NCI-H1417 (cell line): ENCODE data around the gene COA1.
"Not testable (repeated sequence)": the region's sequence is repeated elsewhere in the genome, so short reads cannot be mapped to it uniquely, and the experiment has no call there.

Source experiments
- DNase-seq, 3 experiments: peaks; one replicate each; lab custom pipeline; 2025; lab: John Stamatoyannopoulos, UW

The COA1 gene, protein sequence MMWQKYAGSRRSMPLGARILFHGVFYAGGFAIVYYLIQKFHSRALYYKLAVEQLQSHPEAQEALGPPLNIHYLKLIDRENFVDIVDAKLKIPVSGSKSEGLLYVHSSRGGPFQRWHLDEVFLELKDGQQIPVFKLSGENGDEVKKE

DNA sequence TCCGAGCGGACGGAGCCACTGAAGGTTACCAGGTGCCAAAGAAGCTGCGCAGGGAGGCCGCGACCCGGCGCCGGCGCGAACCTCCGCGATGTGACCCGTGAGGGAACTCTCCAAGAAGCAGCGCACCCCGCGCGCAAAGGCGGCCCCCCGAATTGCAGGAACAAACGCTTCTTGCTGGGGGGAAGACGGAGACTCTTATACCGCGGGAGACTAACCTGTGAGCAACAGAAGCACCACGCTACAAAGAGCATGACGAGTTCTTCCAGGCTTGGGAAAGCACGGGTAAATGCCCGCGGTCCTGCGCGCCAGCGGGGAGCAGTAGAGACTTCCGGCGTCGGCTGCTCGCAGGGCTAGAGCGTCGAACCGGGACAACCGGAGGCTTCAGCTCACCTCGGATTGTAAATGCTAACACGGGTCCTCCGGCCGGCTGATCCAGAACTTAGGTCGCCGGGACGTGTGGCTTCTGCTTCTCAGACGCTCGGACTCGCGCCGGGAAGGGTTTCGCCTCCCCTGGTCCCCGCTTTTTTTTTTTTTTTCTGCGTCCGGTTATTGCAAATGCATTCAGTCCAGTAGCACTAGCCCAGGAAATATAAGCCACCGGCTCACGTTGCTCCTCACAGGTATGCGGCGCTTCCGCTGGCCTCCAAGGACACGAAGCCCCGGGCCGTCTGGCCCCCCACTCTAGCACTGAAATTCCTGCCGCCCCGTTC is at the start of gene COA1:
Gene COA1, minus strand, starts transcription at position 310 of the 710 bp plus-strand sequence. CDS start 80,909 bp downstream, outside the sequence.
- DNase-seq, result peak; percentile 87 to 96 (median 94)

DNA sequence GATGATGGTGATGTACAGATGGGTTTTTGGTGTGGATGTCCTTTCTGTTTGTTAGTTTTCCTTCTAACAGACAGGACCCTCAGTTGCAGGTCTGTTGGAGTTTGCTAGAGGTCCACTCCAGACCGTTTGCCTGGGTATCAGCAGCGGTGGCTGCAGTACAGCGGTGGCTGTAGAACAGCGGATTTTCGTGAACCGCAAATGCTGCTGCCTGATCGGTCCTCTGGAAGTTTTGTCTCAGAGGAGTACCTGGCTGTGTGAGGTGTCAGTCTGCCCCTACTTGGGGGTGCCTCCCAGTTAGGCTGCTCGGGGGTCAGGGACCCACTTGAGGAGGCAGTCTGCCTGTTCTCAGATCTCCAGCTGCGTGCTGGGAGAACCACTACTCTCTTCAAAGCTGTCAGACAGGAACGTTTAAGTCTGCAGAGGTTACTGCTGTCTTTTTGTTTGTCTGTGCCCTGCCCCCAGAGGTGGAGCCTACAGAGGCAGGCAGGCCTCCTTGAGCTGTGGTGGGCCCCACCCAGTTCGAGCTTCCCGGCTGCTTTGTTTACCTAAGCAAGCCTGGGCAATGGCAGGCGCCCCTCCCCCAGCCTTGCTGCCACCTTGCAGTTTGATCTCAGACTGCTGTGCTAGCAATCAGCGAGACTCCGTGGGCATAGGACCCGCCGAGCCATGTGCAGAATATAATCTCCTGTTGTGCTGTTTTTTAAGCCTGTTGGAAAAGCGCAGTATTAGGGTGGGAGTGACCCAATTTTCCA is 49.1 kb upstream of the COA1 start:
- not testable (repeated sequence) for DNase-seq

DNA sequence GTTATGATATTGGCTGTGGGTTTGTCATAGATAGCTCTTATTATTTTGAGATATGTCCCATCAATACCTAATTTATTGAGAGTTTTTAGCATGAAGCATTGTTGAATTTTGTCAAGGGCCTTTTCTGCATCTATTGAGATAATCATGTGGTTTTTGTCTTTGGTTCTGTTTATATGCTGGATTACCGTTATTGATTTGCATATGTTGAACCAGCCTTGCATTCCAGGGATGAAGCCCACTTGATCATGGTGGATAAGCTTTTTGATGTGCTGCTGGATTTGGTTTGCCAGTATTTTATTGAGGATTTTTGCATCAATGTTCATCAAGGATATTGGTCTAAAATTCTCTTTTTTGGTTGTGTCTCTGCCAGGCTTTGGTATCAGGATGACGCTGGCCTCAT is 45.9 kb upstream of the COA1 start:
- DNase-seq, result not testable (repeated sequence)

DNA sequence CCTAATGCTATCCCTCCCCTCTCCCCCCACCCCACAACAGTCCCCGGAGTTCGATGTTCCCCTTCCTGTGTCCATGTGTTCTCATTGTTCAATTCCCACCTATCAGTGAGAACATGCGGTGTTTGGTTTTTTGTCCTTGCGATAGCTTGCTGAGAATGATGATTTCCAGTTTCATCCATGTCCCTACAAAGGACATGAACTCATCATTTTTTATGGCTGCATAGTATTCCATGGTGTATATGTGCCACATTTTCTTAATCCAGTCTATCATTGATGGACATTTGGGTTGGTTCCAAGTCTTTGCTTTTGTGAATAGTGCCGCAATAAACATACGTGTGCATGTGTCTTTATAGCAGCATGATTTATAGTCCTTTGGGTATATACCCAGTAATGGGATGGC is 43.9 kb upstream of the COA1 start:
- DNase-seq, result not testable (repeated sequence)

DNA sequence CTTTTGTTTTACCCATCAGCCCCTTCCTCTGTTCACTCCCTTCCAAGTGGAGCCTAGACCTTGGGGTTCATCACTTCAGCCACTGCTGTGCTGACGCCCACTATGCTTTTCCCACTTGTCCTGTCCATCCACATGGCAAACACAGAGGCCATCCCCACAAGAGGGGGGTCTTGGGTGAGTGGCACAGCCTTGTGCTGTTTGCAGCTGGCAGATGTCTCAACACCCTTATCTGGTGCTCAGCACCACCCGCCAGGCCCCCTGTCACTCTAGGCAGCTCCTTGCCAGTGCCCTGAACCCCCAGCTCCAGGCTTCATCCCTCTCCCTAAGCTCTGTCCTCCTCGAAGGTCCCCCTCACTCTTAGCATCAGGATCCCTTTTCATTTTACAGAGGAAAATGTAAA is 42.2 kb upstream of the COA1 start:
- no peak for DNase-seq

DNA sequence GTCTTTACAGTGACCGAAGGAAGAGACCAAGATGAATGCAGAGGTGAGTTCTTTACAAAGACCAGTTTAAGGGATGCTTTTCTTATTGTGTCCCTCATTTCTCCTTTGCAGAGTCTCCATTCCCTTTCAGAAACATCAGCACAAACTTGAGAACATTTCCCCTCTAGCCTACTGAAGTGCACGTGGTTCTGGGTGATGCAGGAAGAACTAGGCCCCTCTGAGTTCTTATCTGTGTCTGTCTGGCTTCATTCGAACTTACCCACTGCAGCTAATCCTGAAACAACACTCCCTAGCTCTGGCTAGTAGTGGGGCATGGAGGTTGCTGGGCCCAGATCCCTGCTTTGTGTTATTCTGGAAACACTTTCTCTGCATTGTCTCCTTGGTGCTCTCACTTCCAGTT is 41.8 kb upstream of the COA1 start:
- no peak for DNase-seq

DNA sequence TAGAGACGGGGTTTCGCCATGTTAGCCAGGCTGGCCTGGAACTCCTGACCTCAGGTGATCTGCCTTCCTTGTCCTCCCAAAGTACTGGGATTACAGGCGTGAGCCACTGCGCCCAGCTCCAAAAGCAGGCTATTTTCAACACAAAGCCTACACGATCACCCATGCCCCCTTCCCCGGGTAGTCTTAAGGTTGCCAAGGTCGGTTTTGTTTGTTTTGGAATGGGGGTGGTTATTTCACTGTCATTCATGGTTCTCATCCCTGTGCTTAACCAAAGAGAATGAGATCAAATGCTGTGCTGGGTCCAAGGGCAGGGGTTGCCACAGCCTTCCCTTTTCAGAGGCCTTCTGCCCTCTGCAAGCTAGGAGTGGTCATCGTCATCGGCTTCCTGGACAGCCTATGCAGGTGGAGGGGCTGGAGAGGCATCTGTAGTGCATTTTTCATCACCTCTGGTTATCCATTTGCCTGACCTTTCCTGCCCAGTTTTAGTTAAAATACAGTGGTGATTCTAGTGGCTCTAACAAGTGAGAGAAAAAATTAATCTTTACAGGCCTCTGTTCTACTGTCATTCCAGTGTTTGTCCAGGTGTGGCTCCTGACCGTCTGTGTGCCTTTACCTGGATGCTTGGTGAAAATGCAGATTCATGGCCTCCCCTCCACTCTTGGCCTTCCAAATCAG is 40.6 kb upstream of the COA1 start:
- DNase-seq, result no peak

DNA sequence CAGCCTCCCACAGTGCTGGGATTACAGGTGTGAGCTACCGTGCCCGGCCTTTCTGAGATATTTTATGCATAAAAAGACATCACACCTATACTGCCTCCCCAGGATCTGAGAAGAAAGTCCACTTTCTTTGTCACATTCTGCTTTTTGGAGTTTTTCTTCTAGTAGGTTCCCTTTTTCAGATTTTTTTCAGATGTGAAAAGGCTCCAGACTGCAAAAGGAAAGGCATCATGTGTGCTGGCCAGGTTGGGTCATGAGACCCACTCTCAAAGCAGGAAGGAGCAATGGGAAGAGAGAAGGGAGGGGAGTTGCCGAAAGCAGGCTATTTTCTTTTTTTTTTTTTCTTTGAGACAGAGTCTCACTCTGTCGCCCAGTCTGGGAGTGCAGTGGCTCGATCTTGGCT is 40.0 kb upstream of the COA1 start:
- no peak for DNase-seq

DNA sequence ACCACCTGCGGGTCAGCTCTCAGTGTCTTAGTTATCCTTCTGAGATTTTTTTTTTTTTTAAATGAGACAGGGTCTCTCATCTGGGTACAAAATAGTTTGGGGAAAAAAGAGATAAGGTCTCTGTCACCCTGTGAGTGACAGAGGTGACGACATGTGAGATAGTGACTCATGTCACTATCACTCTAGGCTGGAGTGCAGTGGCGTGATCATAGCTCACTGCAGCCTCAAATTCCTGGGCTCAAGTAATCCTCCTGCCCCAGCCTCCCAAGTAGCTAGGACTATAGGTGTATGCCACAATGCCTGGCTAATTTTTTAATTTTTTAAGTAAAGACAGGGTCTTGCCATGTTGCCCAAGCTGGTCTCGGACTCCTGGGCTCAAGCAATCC is 39.6 kb upstream of the COA1 start:
- no peak for DNase-seq

DNA sequence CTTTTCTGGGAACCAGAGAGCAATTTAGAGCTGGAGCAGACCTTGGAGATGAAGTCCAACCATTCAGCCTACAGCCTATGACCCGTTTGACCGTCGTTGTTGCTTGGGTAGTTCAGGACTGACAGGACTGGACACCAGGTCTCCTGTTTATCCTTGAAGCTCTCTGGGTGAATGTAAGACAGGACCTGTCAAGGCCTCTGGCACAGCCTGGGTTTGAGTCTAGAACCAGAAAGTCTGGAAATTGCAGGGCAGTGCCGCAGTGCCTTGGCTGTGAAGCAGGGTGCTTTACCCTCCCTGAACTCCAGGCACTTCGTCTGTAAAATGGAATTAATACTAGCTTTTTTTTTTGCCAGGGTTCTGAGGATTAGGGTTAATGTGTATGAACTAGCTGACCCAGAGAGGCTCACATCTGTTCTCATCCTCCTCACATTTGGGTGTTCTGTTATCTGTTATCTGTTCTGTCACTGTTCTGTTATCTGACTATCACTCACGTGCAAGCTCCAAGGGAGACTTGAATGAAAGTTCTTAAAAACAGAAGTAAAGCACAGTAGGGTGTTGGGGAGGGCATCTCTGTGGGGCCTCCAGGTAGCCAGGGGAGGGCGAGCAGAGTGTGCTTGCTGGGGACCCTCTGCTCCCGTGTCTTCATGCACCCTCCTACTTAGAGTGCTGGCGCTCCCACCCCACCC is 39.0 kb upstream of the COA1 start:
- no peak for DNase-seq

DNA sequence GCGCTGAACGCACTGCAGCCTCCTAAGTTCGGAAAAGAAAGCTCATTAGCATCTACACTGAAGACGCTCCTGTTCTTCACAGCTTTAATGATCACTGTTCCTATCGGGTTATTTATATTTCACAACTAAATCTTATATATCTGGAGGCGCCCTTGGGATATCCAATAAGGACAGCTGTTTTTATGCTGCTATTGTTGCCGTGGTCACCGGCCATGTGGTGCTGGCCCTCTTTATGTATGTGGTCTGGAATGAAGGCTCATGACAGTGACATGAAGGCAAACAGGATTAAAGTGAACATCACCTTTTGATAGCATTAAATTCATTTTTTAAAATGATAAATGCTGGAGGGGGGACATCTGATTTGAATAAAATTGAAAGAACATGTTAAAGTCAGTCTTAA is 38.0 kb upstream of the COA1 start:
- DNase-seq, result no peak

DNA sequence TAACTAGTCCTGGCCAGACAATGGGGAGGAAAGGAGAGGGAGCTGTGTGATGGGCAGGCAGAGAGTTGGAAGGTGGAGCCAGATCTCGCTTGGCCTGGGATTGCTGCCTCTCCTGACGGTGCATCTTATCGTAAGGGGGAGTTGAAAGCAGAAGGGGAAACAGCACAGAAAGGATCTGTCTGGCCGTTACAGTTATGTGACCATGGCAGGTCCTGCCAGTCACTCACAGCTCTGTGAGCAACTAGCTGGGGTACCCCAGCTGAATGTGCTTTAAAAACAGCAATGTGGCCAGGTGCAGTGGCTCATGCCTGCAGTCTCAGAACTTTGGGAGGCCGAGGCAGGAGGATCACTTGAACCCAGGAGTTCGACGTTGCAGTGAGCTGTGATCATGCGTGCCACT is 37.2 kb upstream of the COA1 start:
- DNase-seq, result no peak

DNA sequence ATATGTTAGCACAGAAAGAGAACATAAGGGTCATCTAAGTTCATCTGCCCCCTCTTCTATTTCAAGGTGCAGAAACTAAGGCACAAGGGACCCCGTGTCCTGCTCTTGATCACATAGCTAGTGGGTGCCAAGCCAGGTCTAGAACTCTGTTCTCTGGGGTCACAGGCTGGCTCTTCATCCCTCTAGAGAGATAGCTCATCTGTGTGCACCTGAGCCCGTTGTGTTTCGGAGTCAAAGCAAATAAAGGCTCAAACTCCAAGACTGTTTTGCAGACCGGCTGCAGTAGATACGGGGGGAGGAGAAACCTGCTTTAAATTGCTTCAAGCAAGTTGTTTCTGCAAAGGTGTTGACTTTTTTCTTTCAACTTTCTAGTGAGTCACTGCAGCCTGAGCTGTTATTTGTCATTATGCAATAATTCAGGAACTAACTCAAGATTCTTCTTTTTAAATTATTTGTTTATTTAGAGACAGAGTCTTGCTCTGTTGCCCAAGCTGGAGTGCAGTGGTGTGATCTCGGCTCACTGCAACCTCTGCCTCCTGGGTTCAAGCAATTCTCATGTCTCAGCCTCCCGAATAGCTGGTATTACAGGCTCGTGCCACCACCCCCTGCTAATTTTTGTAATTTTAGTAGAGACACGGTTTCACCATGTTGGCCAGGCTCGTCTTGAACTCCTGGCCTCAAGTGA is 35.6 kb upstream of the COA1 start:
- DNase-seq, result no peak

DNA sequence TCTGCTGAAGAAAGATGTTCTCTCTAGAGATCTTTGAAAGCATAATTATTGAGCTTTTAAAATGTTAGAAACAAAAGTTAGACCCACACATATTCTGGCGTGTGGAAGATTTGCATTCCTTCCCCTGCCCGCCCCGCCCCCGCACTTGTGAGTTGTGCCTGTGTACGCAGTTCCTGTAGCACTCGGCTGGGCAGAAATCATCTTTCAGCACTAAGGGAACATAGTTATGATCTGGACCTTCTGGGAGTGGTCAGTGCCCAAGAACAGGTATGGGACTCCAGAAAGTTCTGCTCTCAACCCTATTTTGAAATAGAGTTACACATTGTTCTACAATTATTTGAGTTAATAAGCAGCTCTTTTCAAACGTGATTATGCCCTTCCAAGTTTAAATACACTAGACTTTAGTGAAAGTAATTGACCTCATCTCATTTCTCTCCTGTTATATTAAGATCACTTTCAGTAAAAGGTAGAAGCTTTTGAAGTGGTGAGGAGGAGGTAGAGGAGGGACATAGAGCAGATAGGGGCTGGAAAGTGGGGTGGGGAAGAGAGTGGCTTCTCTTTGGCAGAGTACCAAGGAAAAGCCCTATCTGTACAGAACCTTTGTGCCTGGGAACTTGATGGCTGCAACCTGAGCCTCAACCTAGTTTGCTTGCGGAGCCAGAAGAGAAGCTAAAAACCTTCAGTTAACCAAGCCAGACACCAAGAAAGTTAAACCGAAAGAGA is 34.9 kb upstream of the COA1 start:
- no peak for DNase-seq

DNA sequence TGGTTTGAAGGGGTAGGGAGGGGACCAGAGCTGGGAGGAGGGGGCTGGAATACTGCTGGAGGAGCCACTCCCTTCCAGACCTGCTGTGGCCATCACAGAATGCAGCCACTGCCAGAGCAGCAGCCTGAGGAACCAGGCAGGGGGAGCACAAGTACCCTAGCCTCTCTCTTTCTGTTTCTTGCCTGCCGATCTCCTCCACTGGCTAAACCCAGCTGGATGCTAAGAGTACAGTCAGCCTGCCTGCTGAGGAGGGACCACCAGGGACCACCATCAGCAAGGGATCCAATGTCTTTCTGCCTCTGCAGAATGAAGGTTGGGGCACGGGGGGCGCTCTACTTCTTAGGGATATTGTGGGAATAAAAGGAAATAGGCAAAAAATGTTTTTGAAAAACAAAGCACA is 33.9 kb upstream of the COA1 start:
- DNase-seq, result no peak

DNA sequence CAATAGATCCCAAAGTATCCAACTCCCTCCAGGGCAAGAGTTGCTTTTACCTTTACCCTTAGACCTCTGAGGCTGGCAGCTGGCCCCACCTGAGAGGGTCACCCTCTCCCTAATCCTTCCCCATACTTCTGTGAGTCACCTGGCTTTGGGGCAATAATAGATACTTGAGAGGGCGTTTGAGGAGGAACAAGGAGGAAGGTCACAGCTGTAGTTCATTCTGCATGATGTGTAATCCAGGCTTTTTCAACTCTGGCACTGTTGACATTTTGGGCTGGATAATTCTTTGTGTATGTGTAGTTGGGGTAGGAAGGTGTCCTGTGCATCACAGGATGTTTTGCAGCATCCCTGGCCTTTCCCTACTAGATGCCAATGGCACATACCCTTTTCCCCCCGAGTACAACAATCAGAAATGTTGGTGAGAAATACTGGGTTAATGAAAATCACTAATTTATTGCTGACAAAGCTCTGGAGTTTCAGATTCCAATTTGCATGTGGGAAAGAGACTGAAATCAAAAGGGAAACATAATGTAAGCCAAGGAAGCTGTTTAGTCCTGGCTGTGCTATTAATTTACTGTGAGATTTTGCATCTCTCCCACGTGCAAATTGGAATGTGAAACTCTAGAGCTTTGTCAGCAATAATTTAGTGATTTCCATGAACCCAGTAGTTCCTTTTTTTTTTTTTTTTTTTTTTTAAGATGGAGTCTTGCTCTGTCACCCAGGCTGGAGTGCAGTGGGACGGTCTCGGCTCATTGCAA is 32.8 kb upstream of the COA1 start:
- no peak for DNase-seq

DNA sequence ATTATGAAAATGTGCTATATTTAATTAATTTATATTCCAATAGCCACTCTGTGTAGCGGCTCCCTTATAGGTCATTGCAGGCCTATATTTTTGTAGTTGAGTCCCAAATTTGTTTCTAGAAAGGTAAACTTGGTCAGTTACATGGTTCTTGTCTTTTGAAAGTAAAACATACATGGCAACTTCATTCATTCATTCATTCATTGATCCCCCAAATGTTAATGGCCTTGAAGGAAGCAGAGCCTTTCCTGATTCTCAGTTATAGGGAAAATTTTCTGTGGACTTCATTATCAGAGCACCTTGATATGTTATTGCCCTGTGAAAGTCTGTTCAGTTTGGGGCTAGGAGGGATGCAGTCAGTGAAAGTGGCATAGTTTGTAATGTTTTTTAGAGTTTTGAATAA is 32.1 kb upstream of the COA1 start:
- DNase-seq, result no peak

DNA sequence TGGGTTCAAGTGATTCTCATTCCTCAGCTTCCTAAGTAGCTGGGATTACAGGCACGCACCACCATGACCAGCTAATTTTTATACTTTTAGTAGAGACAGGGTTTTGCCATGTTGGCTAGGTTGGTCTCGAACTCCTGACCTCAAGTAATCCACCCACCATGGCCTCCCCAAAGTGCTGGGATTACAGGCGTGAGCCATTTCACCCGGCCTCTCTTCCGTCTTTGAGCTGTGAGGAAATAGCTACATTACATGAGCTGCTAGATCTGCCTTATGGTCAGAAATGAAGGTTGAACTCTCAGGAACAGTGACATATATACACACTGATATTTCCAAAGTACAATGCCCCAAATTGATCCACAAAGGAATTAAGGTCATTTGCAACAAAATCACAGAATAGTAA is 31.5 kb upstream of the COA1 start:
- DNase-seq, result no peak

DNA sequence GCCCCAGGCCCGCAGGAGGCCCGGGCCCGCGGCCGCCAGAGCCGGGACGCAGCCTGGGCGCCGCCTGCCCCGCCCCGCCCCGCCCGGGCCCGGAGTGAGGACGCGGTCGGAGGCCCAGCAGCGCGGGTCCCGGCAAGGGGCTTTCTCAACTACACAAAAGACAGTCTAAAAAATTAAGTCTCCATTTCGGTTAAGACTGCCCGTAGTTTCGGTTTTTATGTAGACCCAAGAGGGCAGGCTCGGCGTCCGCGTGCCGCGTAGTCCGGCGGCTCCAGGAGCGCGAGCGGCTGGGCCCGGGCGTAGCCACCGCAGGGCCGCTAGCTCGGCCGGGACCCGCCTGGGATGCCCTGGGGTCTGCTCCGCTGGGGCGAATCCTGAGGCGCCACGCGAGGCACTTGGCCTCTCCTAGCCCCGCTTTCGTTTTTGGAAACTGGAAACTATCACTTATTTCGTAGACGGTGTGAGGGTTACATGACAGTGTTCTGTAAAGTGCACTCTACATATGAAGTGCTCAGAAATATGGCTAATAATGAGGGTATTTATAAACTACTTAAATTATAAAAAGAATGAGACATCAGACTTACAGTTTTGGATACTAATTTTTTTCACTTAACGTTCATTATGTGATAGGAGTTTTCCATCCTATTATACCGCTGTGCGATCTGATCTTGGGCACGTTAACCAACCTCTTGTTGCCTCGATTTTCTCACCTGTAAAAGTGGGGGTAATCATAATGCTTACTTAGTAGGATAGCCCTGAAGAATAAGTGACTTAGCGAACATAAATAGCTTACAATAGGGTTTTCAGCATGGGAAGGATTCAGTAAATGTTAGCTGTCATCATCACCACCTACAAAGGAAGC is 29.7 kb upstream of the COA1 start:
- DNase-seq, result peak in 2 of 3 experiments; percentile 73 to 84
